Cardiac fibroblast (primary cell): ENCODE data around the gene C4orf50.

ENCODE experiments used
- DNase-seq, 2 donors: peaks; one replicate each; pipeline versions ENCODE4 v3.0.0 to v3.0.0-alpha.2; 2010; ENCODE audit warnings: low read depth in 2 of 2
- H3K4me3 ChIP-seq, 2 donors: replicated peaks in 1 of 2; 1 replicate in 1 of 2; 2 replicates in 1 of 2; pipeline ENCODE4 v1.5.1; 2011; ENCODE audit warnings: low read depth in 2 of 2, low read length in 2 of 2, mild to moderate bottlenecking in 2 of 2, moderate library complexity in 1 of 2
- TF ChIP-seq, protein P1 (sequence below): IDR thresholded peaks from one replicate; pipeline ENCODE4 v1.5.1; 2011; ENCODE audit warnings: low read depth, mild to moderate bottlenecking, low read length, inconsistent platforms

C4orf50 gene

DNA sequence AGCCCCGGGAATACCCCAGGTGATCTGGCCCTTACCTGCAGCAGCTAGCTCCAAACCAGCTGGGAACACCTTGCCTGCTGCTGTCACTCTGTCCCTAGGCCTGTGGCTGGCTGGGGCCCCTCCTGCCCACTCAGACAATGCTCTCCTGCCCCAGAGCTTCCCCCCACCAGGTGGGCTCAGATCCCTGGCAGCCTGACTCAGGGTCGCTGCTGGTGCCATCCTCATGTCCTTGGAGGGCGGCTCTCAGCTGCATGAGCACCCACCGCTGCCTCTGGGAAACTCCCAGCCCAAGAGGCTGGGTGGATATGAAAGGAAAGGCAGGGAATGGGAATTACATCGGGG lies 15.8 kb downstream of the C4orf50 start:
- no peak overlapping the region for H3K4me3 ChIP-seq
- DNase-seq: no peak
- TF ChIP-seq, protein P1, sequence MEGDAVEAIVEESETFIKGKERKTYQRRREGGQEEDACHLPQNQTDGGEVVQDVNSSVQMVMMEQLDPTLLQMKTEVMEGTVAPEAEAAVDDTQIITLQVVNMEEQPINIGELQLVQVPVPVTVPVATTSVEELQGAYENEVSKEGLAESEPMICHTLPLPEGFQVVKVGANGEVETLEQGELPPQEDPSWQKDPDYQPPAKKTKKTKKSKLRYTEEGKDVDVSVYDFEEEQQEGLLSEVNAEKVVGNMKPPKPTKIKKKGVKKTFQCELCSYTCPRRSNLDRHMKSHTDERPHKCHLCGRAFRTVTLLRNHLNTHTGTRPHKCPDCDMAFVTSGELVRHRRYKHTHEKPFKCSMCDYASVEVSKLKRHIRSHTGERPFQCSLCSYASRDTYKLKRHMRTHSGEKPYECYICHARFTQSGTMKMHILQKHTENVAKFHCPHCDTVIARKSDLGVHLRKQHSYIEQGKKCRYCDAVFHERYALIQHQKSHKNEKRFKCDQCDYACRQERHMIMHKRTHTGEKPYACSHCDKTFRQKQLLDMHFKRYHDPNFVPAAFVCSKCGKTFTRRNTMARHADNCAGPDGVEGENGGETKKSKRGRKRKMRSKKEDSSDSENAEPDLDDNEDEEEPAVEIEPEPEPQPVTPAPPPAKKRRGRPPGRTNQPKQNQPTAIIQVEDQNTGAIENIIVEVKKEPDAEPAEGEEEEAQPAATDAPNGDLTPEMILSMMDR: no peak

DNA sequence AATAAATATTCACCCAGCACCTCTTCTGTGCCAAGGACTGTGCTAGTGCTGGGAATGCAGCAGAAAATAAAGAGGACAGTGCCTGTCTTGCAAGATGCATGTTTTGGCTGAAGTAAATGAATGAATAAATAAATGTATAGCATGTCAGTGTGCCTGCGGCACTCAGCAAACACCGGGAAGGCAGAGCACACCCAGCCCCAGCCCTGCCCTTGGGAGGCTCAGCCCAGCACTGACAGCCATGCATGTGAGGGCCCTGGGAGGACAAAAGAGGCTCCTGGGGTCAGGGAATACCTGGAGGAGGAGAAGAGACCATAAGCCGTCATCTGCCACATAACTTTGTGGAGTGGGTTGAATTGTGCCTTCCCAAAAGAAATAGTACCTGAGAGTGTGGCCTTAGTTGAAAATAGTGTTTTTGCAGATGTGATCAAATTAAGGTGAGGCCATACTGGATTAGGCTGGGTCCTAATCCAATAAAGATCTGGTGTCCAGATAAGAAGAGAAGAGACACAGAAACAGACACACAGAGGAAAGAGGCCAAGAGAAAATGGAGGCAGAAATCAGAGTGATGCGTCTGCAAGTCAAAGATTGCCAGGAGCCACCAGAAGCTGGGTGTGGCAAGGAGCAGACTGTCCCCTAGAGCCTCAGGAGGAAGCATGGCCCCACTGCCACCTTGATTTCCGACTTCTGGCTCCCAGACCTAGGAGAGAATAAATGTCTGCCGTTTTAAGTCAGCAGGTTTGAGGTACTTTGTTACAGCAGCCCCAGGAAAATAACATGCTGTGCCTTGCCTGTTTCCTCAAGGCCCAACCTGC lies 16.3 kb downstream of the C4orf50 start:
- no peak overlapping the region for H3K4me3 ChIP-seq
- no peak for DNase-seq
- TF ChIP-seq, protein P1: no peak

DNA sequence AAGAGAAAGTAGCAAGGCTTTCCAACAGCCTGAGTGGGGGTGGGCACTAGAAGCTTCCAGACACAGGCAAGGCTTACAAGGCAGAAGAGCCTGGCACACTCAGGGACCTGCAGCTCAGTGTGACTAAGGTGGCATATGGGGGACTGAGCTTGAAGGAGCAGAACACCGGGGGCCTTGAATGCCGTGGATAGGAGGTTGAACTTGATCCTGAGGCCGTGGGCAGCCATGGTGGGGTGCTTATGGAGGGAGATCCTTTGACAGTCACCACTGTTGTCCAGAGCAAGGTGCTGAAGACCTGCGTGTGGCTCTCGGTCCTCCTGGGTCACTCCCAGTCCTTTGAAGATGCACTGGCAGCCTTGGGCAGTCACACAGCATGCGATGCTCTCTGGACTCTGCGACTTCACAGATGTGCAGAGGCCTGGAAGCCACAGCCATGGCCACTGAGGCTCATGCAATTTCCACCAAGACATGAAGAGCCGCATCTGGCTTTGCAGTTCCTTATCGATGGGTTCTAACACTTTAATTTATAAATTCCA lies 18.3 kb downstream of the C4orf50 start:
- no peak overlapping the region for H3K4me3 ChIP-seq
- TF ChIP-seq, protein P1: no peak
- no peak for DNase-seq

DNA sequence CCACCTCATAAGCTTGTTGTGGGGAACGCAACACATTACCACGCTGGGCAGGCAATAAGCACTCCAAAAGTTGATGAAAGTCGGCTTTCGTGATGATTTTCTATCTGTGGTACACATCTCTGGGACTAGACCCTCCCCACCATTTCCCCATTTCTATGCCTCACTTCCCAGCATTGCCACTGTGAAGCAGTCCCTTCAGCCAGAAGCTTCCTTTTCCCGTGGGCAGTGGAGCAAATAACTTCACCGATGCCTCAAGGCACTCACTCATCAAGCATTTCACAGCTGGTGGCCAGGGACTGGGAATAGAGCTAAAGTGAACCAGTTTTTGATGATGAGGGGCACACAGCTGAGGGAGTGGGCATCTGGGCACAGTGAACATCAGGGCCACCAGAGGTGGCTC lies 18.9 kb downstream of the C4orf50 start:
- no peak overlapping the region for H3K4me3 ChIP-seq
- TF ChIP-seq, protein P1: no peak
- no peak for DNase-seq

DNA sequence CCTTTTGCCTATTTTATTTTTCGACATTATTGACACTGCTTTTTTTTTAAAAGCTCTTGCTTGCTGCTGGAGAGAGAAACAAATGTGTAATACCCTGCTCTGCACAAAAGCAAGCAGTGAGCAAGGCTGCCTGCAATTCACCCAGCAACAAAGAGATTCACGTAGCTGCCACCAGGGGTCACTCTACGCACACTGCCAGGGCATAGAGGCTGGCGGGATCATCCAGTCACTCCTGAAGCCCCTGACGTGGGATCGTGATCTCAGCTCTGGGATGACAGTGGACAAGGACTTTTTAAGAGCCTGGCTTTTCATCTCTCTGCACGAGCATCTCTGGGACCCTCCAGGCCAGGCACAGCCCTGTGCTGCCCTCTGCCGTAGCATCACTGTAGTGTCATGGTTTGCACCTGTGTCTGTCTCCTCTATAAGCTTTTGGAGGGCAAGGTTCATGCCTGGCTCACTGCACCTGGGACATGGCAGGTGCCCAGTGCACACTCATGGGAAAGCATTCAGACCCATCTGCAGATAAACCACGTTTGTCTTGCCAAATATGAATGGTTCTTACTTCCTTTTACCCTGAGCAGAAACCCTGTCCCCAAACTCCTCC lies 19.8 kb downstream of the C4orf50 start:
- peak; percentile 66 to 67 for DNase-seq

DNA sequence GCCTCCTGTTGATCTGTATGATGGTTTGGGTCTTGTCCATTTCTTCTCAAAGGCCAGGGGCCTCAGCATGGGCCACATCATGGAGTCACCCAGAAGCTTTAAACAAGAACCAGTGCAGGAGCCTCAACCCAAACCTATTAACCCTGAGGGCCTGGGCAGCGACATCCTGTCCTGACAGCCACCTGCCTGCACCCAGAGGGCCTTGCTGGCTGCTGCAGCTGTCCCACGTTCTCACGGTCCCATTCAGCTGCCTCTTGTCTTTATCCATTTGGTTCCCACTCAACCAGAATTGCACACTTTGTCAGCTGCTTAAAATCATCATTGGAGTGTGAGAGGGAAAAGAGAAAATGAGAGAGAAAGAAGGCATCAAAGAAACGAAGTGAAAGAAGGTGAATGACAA lies 21.6 kb downstream of the C4orf50 start:
- DNase-seq: no peak
- TF ChIP-seq, protein P1: no peak
- H3K4me3 ChIP-seq: no peak overlapping the region

More for the DNA sequence above, 19.8 kb downstream of the C4orf50 start:
- TF ChIP-seq, protein P1: peak; percentile 91
- H3K4me3 ChIP-seq: no peak overlapping the region
